Activated CD4-positive, alpha-beta T cell treated with anti-CD3 and anti-CD28 coated beads for 48 hours (primary cell): ENCODE measurements around the gene CTNNA2.

Source experiments
- DNase-seq: peaks from one replicate; pipeline ENCODE4 v3.0.0-alpha.2; 2020

Gene CTNNA2

GRCh38 chr2:79512442-79513401 lies at the start of gene CTNNA2:
Gene CTNNA2 (plus strand): TSS chr2:79513051.
- peak; percentile 45 for DNase-seq

GRCh38 chr2:79487399-79487798 lies 25.5 kb upstream of the CTNNA2 start:
- DNase-seq, result no peak

DNA sequence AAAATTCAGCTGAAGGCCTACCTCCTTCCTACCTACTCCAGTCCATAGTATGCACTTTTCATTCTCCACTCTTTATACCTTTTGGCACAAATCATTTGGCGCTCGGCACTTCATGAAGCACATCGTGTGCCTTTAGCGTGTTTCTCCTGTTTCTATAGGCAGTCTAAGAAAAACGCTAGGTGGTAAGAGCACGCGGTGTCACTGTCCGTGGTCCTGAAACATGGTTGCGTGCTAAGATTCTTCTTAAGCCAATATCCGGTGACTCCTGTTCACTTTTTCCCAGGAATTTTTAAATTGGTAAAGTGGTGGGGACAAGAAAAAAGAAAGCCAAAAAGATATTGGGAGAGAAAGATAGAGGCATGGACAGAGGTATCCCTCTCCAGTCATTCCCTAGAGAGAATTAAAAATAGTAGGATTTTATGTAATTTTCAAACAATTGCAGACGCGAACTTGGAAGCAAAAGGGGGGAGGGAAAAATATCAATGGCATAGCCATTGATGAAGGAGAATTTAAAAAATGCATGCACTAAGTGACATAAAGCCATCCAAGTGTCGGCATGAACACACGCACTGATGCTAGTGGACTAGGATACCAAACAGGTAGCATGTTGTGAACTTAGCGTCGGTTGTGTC lies 1.4 kb upstream of the CTNNA2 start:
- peak; percentile 15 for DNase-seq

- no peak for DNase-seq
Observed at GRCh38 chr2:79513711-79514110, 860 bp downstream of the CTNNA2 start.

DNA sequence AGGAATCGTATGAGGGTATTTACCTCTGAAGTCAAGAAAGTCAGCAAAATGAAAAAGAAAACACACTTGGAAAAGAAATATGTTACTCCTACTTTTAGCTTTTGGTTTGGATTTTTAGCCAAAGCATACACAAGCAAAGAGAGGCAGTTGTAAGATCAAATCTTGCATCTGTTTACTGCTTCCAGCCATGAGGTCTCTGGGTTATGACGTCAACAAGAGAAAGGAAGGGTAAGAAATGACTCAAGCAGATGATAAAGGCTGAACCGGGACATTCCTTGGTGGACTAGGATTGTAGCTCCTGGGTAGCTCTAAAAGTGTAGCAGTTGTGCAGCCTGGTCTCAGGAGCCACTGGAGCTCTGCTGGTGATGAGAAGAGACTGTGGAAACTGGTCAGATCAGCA lies 16.8 kb downstream of the CTNNA2 start:
- DNase-seq, result no peak

- no peak for DNase-seq
Observed at GRCh38 chr2:79530443-79530842, 17.6 kb downstream of the CTNNA2 start.

- no peak for DNase-seq
Observed at GRCh38 chr2:79547568-79547967, 34.7 kb downstream of the CTNNA2 start.

DNA sequence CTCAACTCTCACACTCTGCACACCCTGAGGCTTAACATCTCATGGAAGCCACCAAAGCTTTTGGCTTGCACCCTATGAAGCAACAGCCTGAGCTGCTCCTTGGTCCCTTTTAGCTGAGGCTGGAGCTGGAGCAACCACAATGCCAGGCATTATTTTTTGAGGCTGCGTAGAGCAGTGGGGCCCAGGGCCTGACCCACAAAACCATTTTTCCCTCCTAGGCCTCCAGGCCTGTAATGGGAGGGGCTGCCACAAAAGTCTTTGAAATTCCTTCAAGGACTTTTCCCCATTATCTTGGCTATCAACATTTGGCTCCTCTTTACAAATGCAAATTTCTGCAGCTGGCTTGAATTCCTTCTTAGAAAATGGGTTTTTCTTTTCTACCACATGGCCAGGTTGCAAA lies 39.8 kb downstream of the CTNNA2 start:
- DNase-seq, result no peak

DNA sequence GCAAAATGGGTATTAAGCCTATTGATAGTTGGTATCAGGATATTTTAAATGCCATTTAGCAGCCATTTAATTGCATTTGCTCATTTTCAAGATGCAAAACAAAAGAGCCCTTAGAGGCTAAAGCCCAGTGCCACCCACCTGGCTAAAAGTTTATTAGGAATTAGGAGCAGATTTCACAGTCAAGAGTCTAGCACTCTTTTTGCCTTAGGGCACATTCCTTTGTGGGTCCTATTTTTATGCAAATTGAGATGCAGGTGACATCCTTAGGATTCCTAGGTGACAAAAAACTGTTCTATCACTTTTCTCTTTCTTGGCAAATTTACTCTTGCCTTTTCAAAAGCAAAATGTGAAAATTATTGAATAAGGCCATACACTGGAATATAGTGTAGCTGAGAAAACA lies 42.0 kb downstream of the CTNNA2 start:
- DNase-seq, result no peak

DNA sequence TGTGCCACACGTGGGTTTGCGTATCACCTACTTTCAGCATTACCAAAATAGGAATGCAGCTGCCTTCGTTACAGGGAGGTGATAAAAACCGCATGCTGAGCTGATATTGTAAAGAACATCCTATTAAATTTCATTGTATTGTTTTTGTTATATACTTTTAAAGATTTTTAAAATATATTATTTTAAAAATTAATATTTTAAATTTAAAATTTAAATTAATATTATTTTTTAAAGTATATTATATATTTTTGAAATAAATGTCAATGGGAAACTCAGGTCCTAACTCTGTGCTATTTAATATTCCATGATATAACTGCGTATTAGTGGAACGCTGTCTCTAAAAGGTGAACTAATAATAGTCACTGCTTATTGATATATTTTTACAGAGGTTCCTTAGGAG lies 51.2 kb downstream of the CTNNA2 start:
- DNase-seq, result no peak

DNA sequence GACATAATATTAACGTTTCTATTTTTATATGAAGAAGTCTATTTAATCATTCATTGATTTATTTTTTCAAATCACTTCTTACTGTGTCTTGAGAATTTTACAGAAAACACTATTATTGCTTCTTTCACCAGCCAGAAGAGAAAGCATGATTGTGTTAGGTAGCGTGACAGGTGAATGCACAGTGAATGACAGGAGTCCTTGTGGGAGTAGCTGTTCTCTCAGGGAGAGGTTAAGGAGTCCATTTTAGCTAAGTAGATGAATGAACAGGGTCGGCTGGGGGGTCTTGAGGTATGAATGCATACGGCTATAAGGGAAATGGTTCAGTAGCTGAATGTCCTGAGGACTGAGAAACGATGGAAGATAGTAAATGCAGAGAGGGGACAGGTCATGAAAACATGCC lies 56.2 kb downstream of the CTNNA2 start:
- no peak for DNase-seq

DNA sequence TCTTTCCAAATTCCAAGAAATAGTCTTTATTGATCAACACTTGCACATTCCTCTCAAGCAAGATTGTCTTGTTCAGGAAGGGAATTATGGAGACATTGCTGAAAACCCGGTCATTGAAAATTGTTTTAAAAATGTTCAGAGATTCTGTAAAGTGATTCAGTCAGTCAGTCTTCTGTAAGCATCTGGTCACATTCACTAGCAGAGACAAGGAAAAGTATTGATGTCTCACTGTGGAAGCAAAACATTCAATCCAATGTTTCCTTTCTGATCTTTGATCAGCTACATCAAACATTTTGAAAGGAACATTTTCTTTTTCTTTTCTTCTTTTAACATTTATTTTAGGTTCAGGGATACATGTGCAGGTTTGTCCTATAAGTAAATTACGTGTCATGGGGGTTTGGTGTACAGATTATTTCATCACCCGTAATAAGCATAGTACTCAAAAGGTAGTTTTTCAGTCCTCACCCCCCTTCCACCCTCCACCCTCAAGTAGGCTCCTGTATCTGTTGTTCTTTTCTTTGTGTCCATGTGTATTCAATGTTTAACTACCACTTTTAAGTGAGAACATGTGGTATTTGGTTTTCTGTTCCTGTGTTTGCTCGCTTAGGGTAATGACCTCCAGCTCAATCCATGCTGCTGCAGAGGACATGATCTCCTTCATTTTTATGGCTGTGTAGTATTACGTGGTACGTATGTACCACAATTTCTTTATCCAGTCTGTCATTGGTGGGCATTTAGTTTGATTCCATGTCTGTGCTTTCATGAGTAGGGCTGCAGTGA lies 61.2 kb downstream of the CTNNA2 start:
- no peak for DNase-seq

DNA sequence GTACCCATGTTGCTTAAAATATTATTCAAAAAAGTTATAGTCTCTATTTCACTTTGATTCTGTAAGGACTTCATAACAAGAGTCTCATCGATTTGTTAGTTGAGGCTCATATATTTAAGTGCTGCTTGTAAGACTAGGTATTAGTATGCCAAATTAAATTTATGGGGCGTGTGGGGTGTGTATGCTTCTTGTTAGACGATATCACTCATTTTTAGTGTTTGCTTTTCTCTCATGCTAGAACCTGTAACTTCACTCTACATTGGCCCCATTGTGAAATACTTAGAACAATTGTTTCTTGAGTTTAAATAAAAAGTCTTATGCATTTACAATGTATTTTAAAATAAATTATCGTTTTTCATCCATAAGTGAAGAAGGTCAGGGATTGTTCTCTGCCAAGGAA lies 63.6 kb downstream of the CTNNA2 start:
- DNase-seq, result no peak

DNA sequence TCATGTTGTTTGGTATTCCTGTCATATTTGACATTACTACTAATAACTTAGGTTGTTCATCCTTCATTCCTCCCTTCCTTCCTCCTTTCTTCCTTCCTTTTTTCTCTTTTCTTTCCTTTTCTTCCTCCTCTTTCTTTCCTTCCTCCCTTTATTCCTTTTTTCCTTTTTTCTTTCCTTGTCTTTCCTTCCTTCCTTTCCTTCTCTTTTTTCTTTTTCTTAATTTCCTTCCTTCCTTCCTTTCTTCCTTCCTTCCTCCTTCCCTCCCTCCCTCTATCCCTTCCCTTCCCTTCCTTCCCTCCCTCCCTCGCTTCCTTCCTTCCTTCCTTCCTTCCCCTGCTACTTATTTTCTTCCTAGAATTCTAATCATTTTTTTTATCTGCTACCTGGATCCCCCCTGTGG lies 66.1 kb downstream of the CTNNA2 start:
- no peak for DNase-seq

GRCh38 chr2:79580175-79580574 lies 67.3 kb downstream of the CTNNA2 start:
- DNase-seq, result no peak

DNA sequence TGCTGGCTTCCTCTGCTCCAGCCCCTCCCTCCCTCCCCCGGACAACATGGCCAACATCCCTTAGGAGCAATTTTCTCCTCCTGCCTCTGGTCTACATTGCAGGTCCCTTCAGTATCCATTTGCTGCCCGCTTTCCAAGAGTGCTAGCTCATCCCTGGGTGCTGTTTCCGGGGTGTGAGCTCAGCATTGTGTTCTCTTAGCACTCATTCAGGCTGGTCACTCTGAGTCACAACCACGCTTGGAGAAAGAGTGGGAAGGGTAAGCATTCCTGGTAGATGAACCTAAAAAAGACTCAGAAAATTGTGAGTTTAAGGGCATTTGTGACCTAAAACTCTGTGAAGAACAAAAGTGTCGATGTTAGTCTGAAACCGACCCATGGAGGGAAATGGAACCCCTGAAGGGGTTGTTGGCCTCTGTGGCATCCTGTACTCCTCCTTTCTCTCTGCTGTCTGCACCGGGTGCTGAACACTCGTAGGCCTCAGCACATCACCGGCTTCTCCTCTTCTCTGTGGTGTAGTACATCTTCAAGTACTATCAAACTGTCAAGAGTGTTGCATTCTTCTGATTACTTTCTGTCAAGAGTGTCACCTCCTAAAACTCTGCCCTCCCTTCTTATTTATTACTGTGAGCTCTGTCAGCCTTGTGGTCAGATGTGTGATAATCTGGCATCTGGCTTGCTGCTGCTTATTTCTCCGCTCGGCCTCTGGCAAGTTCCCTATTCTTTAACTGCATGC lies 73.0 kb downstream of the CTNNA2 start:
- DNase-seq, result no peak

GRCh38 chr2:79591281-79591680 lies 78.4 kb downstream of the CTNNA2 start:
- DNase-seq, result no peak

GRCh38 chr2:79593237-79593867 lies 80.5 kb downstream of the CTNNA2 start:
- no peak for DNase-seq

GRCh38 chr2:79596403-79596802 lies 83.6 kb downstream of the CTNNA2 start:
- DNase-seq, result no peak

DNA sequence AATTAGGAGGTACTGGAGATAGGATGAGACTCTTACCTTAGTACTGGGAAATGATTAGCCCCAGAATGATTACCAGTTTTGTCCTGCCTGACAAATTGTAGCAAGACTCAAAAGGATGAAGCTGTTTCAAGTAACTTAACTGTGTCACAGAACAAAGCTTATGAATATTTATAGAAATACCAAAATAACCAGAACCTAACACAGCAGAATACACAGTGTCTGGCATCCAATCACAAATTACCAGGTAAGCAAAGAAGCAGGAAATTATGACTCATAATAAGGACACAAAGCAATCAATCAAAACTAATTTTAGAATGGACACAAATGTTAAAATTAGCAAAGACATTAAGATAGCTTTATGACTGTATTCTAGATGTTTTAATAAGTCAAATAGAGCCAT lies 91.9 kb downstream of the CTNNA2 start:
- DNase-seq, result no peak

GRCh38 chr2:79611448-79612016 lies 98.7 kb downstream of the CTNNA2 start:
- DNase-seq, result no peak

GRCh38 chr2:79612999-79613398 lies 100.1 kb downstream of the CTNNA2 start:
- no peak for DNase-seq
